ENCODE measurements around the gene AURKA.

The AURKA gene

DNA sequence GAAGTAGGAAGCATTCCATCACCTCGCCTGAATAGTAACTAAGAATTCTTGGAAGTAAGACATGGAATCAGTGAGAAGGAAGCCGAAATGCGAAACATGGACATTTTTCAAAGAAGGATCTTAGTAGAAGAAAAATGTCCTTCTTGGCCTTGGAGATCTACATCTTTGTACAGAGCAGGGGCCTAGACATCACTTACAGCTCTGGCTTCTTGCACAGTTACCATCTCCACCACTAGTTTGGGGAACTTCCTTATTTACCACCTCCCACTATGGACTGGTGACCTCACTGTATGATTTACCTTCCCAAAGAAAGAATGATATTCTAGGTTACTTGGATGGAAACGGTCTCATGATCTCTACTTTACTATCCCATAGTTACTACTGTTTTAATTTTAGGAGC, 35.8 kb upstream of the AURKA start:
- Mint-ChIP-seq H3K9me3 (no peaks in the 10 kb centered on the region), H3K27ac (peak overlapping the region; percentile 90), H3K4me1 (peaks cover 52% of the 10 kb centered on the region), H3K36me3 (peaks cover 11% of the 10 kb centered on the region), H3K4me3 (no peak overlapping the region)
- no peak for DNase-seq (ENCODE audit: low spot score in 2 of 2)
- no peak for ATAC-seq

DNA sequence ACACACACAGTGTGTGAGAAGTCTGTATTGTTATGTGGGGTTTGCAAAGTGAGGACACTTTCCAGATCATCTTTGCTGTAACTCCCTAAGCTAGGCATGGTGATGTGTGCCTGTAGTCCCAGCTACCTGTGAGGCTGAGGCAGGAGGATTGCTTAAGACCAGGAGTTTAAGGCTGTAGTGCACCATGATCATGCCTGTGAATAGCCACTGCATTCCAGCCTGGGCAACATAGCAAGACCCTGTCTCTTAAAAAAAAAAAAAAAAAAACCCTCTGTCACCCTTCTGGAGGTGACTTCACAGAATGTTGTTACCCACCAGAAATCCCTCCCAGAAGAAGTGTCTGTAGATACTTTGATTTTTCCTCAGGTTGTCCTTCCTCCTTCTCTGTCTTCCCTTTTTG, 34.9 kb upstream of the AURKA start:
- peaks cover 10% of the 10 kb centered on the region for H3K36me3 Mint-ChIP-seq
- peak overlapping the region; percentile 90 for H3K27ac Mint-ChIP-seq
- no peak overlapping the region for H3K4me3 Mint-ChIP-seq
- DNase-seq (ENCODE audit: low spot score in 2 of 2) (no peak), ATAC-seq (no peak)
- H3K4me1 Mint-ChIP-seq, result peaks cover 58% of the 10 kb centered on the region
- H3K9me3 Mint-ChIP-seq, result no peaks in the 10 kb centered on the region

DNA sequence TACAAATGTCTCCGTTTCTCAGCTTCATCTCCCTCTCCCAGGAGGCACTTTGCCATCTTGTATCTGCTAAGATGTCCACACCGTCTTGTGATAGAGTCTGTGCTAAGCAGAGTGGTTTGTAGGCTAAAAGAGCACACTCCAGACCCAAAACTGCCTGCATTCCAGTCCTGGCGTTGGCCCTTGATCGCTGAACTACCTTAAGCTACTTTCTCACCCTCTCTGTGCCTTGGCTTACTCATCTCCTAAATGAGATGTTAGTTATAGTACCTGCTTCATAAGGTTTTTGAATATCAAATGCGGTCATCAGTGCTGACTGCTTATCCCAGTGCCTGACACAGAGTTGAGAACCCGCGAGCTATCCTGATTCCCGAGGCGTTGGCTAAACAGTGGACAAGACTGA, 34.0 kb upstream of the AURKA start:
- no peak overlapping the region for H3K4me3 Mint-ChIP-seq
- H3K36me3 Mint-ChIP-seq, result peaks cover 10% of the 10 kb centered on the region
- no peak for ATAC-seq
- H3K27ac Mint-ChIP-seq, result no peak overlapping the region
- H3K9me3 Mint-ChIP-seq, result no peaks in the 10 kb centered on the region
- no peak for DNase-seq (ENCODE audit: low spot score in 2 of 2)
- peaks cover 65% of the 10 kb centered on the region for H3K4me1 Mint-ChIP-seq

DNA sequence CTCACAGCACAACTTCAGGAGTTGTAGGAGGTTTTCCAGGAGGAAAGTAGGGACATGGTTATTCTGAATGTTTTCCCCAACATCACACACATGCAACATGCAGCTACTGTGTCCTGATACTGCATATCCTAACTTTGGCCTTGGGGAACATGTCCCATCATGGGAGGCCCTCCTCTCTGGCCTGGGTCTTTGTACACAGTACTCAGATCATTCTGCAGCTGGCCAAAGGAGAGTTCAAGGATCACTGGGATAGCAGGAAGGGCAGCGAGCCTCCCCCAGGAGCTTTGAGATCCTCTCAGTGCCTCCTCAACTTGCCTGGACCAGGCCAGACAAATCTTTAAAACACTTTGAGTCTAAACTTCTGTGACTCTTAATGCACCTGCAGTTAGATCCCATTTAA, 32.9 kb upstream of the AURKA start:
- DNase-seq (ENCODE audit: low spot score in 2 of 2), result no peak
- Mint-ChIP-seq H3K4me1 (peaks cover 62% of the 10 kb centered on the region), H3K36me3 (peaks cover 16% of the 10 kb centered on the region), H3K27ac (no peak overlapping the region), H3K9me3 (no peaks in the 10 kb centered on the region), H3K4me3 (no peak overlapping the region)
- ATAC-seq, result no peak

DNA sequence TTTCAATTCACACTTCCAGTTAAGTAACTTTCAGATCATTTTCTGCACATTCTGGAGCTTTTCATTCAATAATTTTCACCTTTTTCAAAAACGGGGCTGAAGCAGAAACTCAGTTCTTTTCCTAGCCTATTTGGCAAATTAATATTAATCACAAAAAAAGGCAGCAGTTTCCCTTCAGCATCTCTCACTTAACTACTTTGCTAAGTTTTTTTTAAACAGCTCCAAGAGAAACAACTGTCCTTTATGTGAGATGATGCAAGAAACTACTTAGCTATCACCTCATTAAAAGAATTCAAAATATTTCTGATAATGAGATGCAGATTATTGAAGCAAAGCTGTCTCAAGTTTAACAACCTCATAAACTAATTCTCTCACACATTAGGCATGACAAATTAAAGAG, 31.9 kb upstream of the AURKA start:
- DNase-seq (ENCODE audit: low spot score in 2 of 2) (no peak), ATAC-seq (no peak)
- no peak overlapping the region for H3K4me3 Mint-ChIP-seq
- no peaks in the 10 kb centered on the region for H3K9me3 Mint-ChIP-seq
- H3K36me3 Mint-ChIP-seq, result peaks cover 12% of the 10 kb centered on the region
- peaks cover 56% of the 10 kb centered on the region for H3K4me1 Mint-ChIP-seq
- H3K27ac Mint-ChIP-seq, result no peak overlapping the region

DNA sequence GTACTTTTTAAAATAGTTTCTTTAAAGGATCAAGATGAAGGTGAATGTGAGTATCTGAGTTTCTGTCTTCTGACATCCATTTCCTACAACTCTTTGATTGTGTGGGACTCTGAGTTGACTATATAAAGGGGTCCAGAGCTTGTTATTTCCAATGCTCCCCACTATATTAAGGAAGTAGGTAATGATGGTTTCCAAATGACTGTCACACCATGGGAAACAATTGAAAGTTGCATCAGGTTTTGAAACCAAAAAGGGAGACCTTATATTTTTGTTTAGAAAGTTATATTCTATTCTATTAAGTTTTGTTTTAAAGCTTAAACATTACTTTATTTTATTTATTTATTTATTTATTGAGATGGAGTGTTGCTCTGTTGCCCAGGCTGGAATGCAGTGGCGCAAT, 31.2 kb upstream of the AURKA start:
- H3K4me3 Mint-ChIP-seq, result no peak overlapping the region

DNA sequence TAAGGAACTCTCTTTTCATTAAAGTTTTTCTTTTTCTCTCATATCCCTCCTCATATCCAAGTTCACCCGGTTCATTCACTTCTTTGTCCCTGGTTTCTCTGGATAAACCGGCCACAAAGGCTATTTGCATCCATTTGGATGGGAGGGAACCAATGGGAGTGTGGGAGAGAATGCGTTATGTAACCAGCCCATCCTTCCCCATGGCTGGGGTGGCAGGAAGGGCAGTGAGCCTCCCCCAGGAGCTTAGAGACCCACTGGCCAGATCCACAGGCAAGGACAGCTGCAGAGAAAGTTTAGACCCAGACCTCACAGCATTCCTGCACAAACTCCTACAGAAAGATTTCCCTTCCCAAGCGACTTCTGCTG, 30.8 kb upstream of the AURKA start:
- DNase-seq (ENCODE audit: low spot score in 2 of 2) (no peak), ATAC-seq (no peak)
- peaks cover 16% of the 10 kb centered on the region for H3K36me3 Mint-ChIP-seq
- H3K9me3 Mint-ChIP-seq, result no peaks in the 10 kb centered on the region
- H3K4me3 Mint-ChIP-seq, result peak overlapping the region; percentile 34
- H3K4me1 Mint-ChIP-seq, result peaks cover 56% of the 10 kb centered on the region
- H3K27ac Mint-ChIP-seq, result peak overlapping the region; percentile 94

More for the DNA sequence above, 31.2 kb upstream of the AURKA start:
- ATAC-seq, result no peak
- peak overlapping the region; percentile 94 for H3K27ac Mint-ChIP-seq
- H3K4me1 Mint-ChIP-seq, result peaks cover 56% of the 10 kb centered on the region
- DNase-seq (ENCODE audit: low spot score in 2 of 2), result no peak
- H3K36me3 Mint-ChIP-seq, result peaks cover 12% of the 10 kb centered on the region
- no peaks in the 10 kb centered on the region for H3K9me3 Mint-ChIP-seq

DNA sequence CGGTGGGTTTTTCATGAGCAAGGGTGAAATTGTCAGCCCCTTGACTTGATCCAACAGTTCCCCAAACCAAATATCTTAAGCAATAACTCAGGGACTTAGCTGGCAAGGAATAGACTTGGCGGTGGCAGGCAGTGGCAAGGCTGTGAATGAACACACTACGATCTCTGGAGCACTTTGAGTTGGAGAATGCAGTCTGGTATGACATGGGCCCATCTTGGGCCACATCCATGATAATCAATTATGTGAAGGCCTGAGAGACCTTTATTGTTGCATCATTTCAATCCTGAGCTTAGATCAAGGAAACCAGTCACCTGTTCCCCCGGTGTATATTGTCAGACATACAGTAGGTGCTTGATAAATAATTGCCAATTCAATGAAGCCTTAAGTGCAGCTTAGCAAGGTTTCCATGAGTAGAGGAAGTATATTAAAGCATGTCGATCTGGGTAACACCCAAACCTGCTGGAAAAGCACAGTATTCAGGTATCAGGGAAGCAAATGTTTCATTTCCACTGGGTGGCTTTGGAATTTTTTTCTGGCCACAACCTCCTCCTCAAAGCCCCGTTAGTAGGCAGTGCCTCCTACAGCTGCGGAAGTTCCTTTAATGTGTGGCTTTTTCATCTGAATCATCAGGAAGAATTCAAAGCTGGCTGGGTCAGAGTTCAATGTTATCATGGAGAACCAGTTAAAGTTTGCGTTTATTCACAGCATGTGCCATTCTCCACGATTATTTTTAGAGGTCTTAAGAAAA, 30.2 kb upstream of the AURKA start:
- Mint-ChIP-seq H3K27ac (peak overlapping the region; percentile 94), H3K36me3 (peaks cover 21% of the 10 kb centered on the region), H3K4me1 (peaks cover 57% of the 10 kb centered on the region), H3K4me3 (peak overlapping the region; percentile 34), H3K9me3 (no peaks in the 10 kb centered on the region)
- no peak for DNase-seq (ENCODE audit: low spot score in 2 of 2)
- ATAC-seq, result no peak

DNA sequence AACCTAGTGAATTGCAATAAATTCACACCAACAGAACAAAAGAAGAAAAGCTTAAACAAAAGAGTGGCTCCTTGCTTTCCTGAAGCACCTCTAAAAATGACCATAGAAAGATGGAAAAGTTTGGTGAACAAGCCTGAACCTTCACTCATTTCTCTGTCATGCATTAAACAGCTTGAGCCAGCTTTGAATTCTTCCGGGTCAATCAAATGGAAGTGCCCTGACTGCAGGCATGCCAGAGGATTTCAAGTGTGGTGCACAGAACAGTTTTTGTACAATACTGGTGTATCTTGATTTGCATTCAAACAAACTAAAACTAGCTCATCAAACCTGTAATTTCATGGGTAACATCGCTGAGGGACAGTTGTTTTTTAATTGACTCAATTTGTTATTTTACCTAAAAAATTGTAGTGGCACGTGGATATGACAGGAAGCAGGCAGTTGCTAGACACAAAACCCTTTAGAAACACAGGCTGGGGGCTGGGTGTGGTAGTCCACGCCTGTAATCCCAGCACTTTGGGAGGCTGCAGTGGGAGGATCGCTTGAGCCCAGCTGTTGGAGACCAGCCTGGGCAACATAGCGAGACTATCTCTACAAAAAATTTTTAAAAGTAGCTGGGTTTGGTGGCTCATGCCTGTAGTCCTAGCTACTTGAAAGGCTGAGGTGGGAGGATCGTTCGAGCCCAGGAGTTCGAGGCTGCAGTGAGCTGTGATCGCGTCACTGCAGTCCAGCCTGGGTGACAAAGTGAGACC, 29.1 kb upstream of the AURKA start:
- peaks cover 58% of the 10 kb centered on the region for H3K4me1 Mint-ChIP-seq
- H3K9me3 Mint-ChIP-seq, result no peaks in the 10 kb centered on the region
- no peak for ATAC-seq
- H3K4me3 Mint-ChIP-seq, result peak overlapping the region; percentile 34
- peaks cover 25% of the 10 kb centered on the region for H3K36me3 Mint-ChIP-seq
- H3K27ac Mint-ChIP-seq, result peak overlapping the region; percentile 94
- no peak for DNase-seq (ENCODE audit: low spot score in 2 of 2)

DNA sequence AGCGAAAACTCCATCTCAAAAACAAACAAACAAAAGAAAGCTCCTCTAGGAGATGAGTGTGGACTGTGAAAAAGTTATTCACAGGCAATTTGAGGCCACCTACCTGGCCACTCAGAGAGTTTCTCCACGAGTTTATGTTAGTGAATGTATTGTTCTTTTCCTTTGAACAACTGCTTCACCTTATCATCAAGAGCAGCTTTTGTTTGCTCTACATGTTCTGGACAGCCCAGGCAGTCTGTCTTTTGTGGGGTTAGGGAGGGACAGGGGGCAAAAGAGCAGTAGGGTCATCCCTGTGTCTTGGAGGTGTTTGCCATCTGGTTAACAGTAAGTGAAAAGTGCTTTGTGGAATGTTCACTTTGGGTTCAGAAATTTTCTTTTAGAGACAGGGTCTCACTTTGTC, 28.0 kb upstream of the AURKA start:
- Mint-ChIP-seq H3K4me3 (no peak overlapping the region), H3K4me1 (peaks cover 57% of the 10 kb centered on the region), H3K36me3 (peaks cover 23% of the 10 kb centered on the region), H3K9me3 (no peaks in the 10 kb centered on the region), H3K27ac (peak overlapping the region; percentile 94)
- no peak for ATAC-seq
- no peak for DNase-seq (ENCODE audit: low spot score in 2 of 2)

DNA sequence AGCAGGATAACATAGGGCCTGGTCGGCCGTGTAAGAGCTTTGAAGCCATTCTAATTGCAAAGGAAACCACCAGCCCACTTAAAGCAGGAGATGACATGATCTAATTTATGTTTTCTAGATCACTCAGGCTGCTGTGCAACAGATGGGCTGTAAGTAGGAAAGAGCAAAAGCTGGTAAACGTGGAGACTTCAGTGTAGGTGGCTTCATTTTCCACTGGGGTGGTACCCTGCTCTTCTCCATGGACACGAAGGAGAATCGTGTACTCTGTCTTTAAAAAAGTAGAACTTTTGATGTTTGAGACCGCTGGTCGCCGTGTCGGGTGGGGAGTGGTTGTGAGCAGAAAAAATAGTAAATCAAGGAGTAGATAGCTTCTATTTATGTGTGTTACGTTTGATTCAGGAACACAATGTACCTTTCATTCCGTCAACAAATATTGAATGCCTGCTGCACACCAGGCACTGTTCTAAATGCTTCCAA, 26.4 kb upstream of the AURKA start:
- ATAC-seq (peak; percentile 69), DNase-seq (ENCODE audit: low spot score in 2 of 2) (no peak)
- peak overlapping the region; percentile 94 for H3K27ac Mint-ChIP-seq

DNA sequence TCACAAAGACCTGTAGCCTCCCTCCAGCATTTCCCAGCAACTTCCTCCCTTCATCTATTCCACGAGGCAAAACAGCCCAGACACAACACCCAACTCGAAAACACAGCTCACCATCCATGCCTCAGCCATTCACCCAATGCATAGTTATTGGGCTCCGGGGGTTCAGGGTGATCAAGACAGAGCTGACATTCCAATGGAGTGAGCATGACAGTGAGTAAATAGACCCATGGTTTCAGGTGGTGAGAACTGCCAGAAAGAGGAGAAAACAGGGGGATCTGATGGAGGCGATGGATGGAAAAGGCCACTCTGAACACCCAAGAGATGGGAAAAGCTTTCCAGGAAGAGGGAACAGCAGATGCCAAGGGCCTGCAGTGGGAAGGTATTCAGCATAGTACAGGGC, 25.9 kb upstream of the AURKA start:
- Mint-ChIP-seq H3K4me3 (peak overlapping the region; percentile 85), H3K9me3 (no peaks in the 10 kb centered on the region), H3K36me3 (peaks cover 42% of the 10 kb centered on the region), H3K4me1 (peaks cover 73% of the 10 kb centered on the region), H3K27ac (peak overlapping the region; percentile 94)
- DNase-seq (ENCODE audit: low spot score in 2 of 2) (no peak), ATAC-seq (no peak)

More for the DNA sequence above, 26.4 kb upstream of the AURKA start:
- Mint-ChIP-seq H3K9me3 (no peaks in the 10 kb centered on the region), H3K4me1 (peaks cover 71% of the 10 kb centered on the region), H3K36me3 (peaks cover 36% of the 10 kb centered on the region), H3K4me3 (peak overlapping the region; percentile 85)

DNA sequence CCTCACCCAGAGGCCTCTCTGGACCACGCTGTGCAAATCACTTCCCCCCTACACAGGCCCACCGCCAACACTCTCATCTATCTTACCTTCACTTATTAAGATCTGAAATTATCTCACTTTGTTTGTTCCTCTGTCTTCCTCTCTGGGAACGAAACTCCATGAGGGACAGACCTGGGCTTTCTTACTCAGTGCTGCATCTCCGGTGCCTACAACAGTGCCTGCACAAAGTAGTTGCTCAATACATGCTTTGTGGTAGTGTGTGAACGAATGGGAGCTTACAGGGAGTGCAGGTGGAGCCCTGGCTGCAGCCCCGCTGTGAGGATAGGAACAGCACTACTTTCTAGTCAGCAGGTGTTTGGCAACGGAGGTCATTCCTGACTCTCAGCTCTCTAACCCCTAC, 25.4 kb upstream of the AURKA start:
- Mint-ChIP-seq H3K4me3 (peak overlapping the region; percentile 85), H3K36me3 (peaks cover 47% of the 10 kb centered on the region), H3K4me1 (peaks cover 74% of the 10 kb centered on the region), H3K9me3 (peaks cover under 1% of the 10 kb centered on the region), H3K27ac (peak overlapping the region; percentile 94)
- DNase-seq (ENCODE audit: low spot score in 2 of 2), result no peak
- ATAC-seq, result no peak

DNA sequence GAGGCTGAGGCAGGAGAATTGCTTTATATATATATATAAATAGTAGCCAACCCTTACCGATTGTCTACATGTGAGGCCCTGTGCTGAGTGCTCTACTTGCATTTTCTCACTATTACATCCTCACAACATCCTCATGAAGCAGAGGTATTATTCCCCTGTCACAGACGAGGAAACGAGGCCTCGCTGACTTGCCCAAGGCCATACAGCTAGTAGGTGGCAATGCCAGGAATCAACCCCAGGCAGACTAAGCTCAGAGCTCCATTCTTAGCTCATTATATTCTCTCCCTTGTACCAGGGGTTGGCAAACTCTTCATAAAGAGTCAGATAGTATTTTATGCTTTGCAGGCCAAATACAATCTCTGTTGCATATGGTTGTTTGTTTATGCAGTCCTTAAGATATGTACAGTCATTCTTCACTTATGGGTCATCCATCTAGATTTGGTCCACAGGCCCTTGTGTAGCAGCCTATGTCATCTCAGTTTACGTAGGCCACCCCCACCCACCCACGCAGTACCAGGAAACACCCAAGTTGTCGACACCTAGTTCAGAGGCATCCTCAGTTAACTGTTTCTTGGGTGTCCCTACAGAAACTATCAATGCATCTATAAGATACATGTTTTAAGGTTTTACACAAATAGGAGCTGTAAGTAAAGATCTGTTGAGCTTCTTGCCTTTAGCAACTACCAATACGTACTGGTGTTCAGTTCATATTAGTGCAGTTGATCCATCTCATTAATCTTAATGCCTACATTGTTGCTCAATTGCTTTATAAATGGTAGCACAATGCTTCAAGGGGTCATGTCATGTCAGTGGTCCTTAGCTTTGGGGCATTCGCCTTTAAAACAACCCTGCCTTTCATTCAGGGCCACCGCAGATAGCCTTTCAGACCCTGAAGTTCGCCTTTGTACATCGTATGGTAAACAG, 23.1 kb upstream of the AURKA start:
- Mint-ChIP-seq H3K9me3 (peaks cover 3% of the 10 kb centered on the region), H3K4me1 (peaks cover 74% of the 10 kb centered on the region), H3K27ac (peak overlapping the region; percentile 94), H3K4me3 (peak overlapping the region; percentile 85), H3K36me3 (peaks cover 46% of the 10 kb centered on the region)
- DNase-seq (ENCODE audit: low spot score in 2 of 2), result peak in 1 of 2 donors; percentile 26
- ATAC-seq, result peak; percentile 92

DNA sequence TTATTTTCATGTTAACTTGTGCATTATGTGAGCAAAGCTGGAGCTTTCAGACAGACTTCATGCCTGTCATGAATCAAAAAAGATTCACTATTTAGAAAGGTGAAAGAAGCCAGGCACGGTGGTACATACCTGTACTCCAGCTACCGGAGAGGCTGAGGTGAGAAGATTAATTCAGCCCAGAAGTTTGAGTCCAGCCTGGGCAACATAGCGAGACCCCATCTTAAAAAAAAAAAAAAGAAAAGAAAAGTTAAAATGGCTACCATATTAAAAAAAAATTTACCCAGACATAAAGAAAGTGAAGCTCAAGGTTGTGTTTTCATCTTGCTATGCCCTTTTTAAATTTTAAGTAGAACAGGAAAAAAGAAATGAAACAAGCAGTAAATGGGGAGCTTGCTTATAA, 20.9 kb upstream of the AURKA start:
- H3K9me3 Mint-ChIP-seq, result peaks cover 3% of the 10 kb centered on the region
- H3K4me3 Mint-ChIP-seq, result peak overlapping the region; percentile 85
- no peak for ATAC-seq
- H3K27ac Mint-ChIP-seq, result peak overlapping the region; percentile 94
- no peak for DNase-seq (ENCODE audit: low spot score in 2 of 2)
- H3K4me1 Mint-ChIP-seq, result peaks cover 69% of the 10 kb centered on the region
- peaks cover 63% of the 10 kb centered on the region for H3K36me3 Mint-ChIP-seq
